GM12873 (cell line): Measurements from ENCODE around the gene TGFBR1.

Experiments
- TF ChIP-seq, protein P1 (sequence below): IDR thresholded peaks from 2 replicates; pipeline ENCODE4 v1.5.1; 2012; ENCODE audit warnings: low read depth, mild to moderate bottlenecking, moderate library complexity, low read length, control low read depth; ENCODE audit not compliant: insufficient read depth; ENCODE audit errors: missing control alignments

The TGFBR1 gene

GRCh38 chr9:99167119-99167518, 62.2 kb downstream of the TGFBR1 start:
- TF ChIP-seq, protein P1, sequence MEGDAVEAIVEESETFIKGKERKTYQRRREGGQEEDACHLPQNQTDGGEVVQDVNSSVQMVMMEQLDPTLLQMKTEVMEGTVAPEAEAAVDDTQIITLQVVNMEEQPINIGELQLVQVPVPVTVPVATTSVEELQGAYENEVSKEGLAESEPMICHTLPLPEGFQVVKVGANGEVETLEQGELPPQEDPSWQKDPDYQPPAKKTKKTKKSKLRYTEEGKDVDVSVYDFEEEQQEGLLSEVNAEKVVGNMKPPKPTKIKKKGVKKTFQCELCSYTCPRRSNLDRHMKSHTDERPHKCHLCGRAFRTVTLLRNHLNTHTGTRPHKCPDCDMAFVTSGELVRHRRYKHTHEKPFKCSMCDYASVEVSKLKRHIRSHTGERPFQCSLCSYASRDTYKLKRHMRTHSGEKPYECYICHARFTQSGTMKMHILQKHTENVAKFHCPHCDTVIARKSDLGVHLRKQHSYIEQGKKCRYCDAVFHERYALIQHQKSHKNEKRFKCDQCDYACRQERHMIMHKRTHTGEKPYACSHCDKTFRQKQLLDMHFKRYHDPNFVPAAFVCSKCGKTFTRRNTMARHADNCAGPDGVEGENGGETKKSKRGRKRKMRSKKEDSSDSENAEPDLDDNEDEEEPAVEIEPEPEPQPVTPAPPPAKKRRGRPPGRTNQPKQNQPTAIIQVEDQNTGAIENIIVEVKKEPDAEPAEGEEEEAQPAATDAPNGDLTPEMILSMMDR: no peak

DNA sequence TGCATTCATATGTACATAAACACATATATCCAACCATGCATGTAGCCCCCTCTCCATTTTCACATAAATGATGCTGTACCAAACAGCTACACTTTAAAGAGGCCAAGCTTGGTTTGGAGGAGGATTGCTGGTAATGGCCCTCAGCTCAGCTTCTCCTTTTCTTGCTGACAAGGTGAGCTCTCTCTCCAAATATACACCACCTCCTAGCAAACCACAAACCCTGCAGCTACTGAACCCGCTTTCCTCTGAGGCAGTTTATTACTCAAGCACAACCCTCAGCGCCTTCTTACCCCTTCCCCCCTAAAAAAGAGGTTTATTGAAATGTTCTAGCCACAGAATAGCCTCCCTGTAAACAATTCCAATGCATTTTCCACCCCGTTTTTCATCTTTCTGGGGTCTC, 62.8 kb downstream of the TGFBR1 start:
- TF ChIP-seq, protein P1: no peak

- TF ChIP-seq, protein P1: no peak
Measured at GRCh38 chr9:99169086-99169485, 64.2 kb downstream of the TGFBR1 start.

- TF ChIP-seq, protein P1: no peak
Measured at GRCh38 chr9:99169982-99170761, 65.3 kb downstream of the TGFBR1 start.

- TF ChIP-seq, protein P1: no peak
Measured at GRCh38 chr9:99171225-99172123, 66.6 kb downstream of the TGFBR1 start.

- TF ChIP-seq, protein P1: no peak
Measured at GRCh38 chr9:99172124-99173091, 67.5 kb downstream of the TGFBR1 start.
